GM19043 (cell line): ENCODE measurements around the gene PLCB3.

Experiments
- ATAC-seq: cut with Tn5 transposase; IDR thresholded peaks from one replicate; pipeline ENCODE4 v1.9.1; 2021; ENCODE audit warnings: low read depth; ENCODE audit not compliant: unreplicated experiment

The PLCB3 gene

GRCh38 chr11:64220271-64220670 lies 31.1 kb upstream of the PLCB3 start:
- no peak for ATAC-seq

GRCh38 chr11:64220798-64221197 lies 30.5 kb upstream of the PLCB3 start:
- no peak for ATAC-seq

- ATAC-seq: no peak
These were observed 28.7 kb upstream of the PLCB3 start for GRCh38 chr11:64222651-64223000.

- no peak for ATAC-seq
These were observed 28.2 kb upstream of the PLCB3 start for GRCh38 chr11:64223001-64223651.

- no peak for ATAC-seq
These were observed 27.0 kb upstream of the PLCB3 start for GRCh38 chr11:64224151-64224890.

- ATAC-seq: no peak
These were observed 26.3 kb upstream of the PLCB3 start for GRCh38 chr11:64224891-64225607.

GRCh38 chr11:64225608-64226506 lies 25.5 kb upstream of the PLCB3 start, which contains the start of the genes NUDT22 and TRPT1:
Gene NUDT22 (plus strand): TSS chr11:64226274. CDS start chr11:64226653, 379 bp downstream.
Gene TRPT1 (minus strand): TSS chr11:64226186. CDS start chr11:64225860, 326 bp downstream.
- peak; percentile 39 for ATAC-seq

- ATAC-seq: no peak
These were observed 24.8 kb upstream of the PLCB3 start for GRCh38 chr11:64226507-64227051.

GRCh38 chr11:64227405-64227956 lies 23.8 kb upstream of the PLCB3 start:
- ATAC-seq: no peak

- ATAC-seq: no peak
These were observed 22.1 kb upstream of the PLCB3 start for GRCh38 chr11:64229090-64229743.

GRCh38 chr11:64229744-64230170 lies 21.6 kb upstream of the PLCB3 start:
- ATAC-seq: no peak

- ATAC-seq: peak; percentile 45
These were observed 21.0 kb upstream of the PLCB3 start, which contains the start of gene DNAJC4 for GRCh38 chr11:64230171-64230984. Gene DNAJC4 (plus strand): TSS chr11:64230548. CDS start chr11:64230855, 307 bp downstream.

- no peak for ATAC-seq
These were observed 20.4 kb upstream of the PLCB3 start for GRCh38 chr11:64230985-64231365.

- ATAC-seq: no peak
These were observed 19.8 kb upstream of the PLCB3 start for GRCh38 chr11:64231546-64231945.

GRCh38 chr11:64232182-64232966 lies 19.0 kb upstream of the PLCB3 start:
- ATAC-seq: no peak

- no peak for ATAC-seq
These were observed 18.4 kb upstream of the PLCB3 start for GRCh38 chr11:64232967-64233315.

- ATAC-seq: no peak
These were observed 17.3 kb upstream of the PLCB3 start, which contains the start of gene VEGFB for GRCh38 chr11:64233913-64234586. Gene VEGFB (plus strand): TSS chr11:64234584. CDS start chr11:64234834, 250 bp downstream.
